Kidney tubule cell (primary cell): Measurements from ENCODE around the gene PALLD.
"Not testable (repeated sequence)": the region's sequence is repeated elsewhere in the genome, so short reads cannot be mapped to it uniquely, and the experiment has no call there.

ENCODE experiments used
- DNase-seq: peaks from one replicate; pipeline ENCODE4 v3.0.0-alpha.2; 2018; ENCODE audit warnings: low spot score

Gene PALLD

DNA sequence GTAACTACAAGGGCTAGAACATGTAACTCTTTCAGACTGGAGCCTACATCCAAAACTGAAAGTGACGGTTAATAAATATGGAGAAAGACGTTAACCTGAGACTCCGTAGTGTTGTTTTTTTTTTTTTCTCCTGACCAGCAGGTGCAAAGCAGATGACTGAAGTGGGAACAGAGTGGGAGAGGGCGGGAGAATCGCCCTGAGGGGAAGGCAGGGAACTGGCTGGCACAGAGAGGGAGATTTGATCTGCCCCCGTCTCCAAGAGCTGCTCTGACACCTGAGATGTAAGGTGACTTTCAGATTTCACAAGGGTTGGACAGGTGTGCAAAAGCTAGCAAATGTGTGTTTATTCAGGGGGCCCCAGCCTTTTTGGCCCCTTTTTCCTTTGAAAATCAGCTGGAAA, 180.2 kb downstream of the PALLD start:
- DNase-seq, result no peak

DNA sequence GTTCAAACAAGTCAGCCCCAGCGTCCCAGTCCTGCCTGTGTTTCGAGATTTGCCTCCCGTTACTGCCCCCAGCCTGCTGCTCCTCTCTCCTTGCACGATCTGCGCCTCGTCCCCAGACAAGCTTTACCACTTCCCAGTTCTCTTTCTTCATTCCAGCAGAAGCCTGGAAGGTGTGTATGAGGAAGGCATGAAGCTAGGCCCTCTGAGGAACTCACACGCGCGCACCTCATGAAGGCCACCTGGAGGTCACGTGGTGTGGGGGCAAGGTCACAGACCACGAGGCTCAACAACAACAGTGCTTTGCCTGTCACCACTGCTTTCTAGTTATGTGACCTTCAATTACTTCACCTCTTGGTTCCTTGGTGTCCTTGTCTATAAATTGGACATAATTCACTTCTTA, 181.0 kb downstream of the PALLD start:
- DNase-seq, result no peak

DNA sequence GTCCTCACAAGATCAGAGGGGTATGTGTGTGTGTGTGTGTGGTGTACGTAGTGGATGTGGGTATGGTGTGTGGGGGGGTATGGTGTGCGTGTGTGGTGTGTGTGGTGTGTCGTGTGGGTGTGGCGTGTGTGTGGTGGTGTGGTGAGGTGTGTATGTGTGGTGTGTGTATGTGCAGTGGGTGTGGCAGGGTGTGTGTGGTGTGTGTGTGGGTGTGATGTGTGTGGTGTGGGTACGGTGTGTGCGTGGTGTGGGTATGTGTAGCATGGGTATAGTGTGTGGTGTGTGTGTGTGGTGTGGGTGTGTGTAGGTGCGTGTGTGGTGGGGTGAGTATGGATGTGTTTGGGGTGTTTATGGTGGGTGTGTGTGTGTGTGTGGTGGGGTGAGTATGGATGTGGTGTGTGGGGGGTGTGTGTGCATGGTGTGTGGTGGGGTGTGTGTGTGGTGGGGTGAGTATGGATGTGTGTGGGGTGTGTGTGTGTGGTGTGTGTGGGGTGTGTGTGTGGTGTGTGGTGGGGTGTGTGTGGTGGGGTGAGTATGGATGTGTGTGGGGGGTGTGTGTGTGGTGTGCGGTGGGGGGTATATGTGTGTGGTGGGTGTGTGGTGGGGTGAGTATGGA, 182.0 kb downstream of the PALLD start:
- no peak for DNase-seq

DNA sequence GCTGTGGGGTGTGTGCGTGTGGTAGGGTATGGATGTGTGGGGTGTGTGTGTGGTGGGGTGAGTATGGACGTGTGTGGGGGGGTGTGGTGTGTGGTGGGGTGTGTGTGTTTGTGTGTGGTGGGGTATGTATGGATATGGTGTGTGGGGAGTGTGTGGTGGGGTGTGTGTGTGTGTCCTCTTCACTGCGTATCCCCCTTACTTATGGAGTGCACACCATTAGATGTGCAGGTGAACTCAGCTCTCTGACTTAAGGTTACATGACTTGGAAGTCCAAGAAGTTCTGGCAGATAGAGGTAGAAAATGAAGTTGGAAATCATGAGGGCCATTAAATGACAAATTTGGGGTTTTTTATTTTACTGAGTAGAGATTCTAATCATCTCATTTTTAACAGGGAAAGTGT, 182.5 kb downstream of the PALLD start:
- DNase-seq, result no peak

DNA sequence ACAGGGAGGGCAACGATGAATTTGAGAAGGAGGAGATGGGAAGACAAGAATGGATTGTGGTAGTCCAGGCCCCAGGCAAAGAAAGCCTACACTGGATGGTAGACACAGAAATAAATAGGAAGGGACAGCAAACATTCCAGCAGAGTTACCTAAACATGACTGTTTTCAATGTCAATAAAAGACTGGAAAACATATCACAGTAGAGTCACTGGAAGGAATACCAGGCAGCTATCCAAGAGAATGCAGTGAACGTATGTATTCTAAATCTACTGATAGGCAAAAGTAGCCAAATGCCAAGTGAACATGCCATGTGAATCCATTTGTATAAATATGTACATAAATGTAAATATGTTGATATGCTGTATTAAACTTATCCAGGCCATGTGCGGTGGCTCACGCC, 183.0 kb downstream of the PALLD start:
- DNase-seq, result no peak

DNA sequence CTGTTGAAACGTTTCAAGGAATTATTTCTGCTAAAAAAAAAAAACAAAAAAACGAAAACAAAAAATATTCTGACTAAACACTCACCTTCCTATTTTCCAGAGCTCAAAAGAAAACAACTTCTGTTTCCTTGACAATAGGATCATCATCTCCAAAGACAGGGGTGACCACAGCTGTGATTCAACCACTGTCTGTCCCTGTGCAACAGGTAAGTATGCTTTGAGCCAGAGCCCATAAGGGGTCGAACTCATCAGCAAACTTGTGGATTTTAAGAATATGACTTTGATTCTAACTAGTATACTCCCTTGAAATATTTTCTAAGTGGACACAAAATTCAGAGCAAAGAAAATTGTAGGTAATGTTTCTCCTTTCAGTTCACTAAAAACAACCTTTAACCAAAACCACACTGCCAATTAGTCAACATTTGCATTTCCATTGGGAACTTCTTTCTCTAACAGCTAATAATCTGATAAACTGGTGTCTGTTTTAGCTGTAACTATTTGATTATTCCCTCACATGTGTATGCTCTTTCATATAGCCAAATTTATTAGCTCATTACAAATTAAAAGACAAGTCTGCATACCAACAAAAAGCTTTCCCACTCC, 186.1 kb downstream of the PALLD start:
- DNase-seq, result peak; percentile 59

DNA sequence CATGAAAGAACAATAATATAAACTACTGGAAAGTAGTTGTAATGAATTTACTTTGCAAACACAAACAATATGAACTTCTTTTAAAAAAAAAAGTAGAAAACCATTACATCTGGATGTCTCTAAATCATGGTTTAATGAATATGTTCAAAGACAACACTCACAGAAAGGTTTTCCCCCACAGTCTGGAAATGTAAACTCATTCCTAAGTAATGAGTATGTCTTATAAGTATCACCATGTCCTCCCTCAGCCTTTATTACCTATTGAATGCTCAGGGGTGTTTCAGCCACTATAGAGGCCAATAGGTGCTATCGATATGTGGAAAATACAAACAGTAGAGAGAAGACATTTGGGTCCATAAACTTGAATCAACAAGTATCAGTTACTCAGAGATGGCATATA, 186.7 kb downstream of the PALLD start:
- DNase-seq, result peak; percentile 42

DNA sequence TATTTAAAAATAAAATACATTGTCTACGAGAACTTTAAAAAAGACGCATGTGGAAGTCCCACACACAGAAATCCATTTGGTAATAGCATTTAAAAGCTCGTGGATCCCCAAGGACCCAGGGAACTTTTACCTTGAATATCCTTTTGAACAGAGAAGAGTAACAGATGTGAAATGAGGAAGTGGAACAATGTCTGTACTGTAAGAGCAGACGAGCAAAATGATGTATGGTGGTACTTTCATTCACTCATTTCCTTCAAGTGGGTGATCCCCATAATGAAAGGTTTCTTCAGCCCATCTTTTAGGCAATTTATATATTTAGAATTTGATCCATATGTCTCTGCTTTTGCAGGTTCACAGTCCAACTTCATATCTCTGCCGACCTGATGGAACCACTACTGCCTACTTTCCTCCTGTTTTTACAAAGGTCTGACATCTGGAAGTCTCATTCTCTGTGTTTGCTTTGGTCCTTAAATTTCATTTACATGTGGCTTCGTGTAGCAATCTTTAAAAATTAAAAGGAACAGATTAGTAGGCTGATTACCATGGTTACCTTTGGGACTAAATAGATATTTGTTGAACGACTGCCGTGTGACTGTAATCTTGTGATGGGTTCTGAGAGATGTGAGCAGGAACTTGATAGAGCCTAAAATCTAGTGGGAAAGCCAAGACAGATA, 188.4 kb downstream of the PALLD start:
- no peak for DNase-seq

DNA sequence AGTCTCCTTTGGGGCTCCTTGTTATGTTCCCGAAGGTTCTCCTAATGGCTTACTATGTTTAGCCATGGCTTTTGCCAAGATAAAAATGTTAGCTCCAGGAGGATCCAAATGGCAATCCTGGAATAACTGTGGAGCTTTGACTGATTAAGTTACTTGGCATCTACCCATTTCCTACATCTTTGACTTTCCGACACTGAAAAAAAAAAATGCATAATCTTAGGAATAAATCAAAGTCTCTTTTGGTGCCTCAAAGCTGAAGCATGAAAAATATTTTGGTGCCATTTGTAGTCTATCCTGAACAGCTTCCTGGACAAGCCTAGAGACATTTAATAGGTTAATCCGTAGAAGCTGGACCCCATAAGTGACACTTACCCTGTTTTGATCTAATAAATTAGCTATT, 191.7 kb downstream of the PALLD start:
- no peak for DNase-seq

DNA sequence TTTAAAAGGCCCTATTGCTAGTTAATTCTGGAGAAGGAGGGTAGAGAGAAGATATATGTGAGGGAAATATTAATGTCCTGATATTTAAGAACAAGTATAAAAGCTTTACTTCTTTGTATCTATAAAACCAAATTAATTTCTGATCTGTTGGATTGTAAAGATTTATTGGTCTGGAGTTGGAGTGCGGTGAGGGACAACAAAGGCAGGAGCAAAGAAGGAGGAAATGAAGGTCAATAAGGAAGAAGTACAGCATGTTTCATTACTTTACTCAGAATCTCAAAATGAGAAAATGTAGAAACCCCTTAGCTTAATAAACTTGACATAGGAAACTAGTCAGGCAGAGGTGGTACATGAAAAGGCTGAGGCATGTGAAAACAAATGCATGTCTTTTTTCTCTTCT, 192.9 kb downstream of the PALLD start:
- DNase-seq, result no peak

DNA sequence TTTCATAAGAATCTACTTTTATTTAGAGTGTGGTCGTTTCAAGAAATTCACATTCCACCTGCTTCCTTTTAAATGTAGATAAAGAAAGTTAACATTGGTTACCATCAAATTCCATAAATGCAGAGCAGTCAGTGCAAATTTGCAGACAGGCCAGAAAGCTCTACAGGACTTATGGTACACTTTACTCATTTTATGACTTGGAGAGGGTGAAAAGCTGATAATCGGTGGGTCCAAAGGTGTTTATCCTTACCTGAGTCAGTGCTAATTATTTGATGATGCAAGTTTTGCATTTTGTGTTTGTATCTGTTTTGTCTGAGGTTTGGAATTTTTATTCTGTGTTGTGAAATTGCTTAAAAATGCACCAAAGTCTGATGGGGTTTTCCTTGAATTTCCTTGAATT, 193.3 kb downstream of the PALLD start:
- no peak for DNase-seq

DNA sequence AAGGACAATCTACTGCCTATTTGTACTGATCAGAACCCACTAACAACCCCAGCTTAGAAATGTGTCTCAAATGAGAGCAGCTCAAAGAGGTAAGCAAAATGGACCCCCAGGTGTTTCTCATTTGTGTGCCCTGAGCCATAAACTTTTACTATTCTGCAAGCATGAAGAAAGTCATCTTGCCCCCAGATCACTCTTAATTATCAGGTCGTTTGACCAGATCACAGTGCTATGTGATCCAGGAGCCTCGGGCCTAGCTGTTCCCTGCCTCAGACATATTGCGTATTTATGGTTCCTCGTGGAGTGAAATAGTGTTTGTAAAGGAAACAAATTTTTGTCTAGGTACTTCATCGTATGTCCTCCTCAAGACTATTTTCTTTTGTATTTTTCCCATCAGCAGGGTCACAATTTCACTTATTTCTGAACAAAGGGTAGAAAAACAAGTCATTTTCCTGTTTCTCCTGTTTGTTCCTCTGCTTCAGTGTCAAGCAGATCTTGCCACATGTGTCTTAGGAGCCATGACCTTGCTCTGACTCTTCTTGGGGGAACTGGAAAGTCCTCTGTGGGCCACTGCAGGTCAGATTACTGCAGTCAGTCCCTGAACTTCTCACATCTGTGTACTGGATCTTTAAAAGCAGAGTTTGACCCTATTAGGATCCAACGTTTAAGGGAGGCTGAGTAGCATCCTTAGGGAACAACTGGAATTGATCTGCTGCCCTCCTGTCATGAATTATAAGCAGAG, 194.9 kb downstream of the PALLD start:
- no peak for DNase-seq

DNA sequence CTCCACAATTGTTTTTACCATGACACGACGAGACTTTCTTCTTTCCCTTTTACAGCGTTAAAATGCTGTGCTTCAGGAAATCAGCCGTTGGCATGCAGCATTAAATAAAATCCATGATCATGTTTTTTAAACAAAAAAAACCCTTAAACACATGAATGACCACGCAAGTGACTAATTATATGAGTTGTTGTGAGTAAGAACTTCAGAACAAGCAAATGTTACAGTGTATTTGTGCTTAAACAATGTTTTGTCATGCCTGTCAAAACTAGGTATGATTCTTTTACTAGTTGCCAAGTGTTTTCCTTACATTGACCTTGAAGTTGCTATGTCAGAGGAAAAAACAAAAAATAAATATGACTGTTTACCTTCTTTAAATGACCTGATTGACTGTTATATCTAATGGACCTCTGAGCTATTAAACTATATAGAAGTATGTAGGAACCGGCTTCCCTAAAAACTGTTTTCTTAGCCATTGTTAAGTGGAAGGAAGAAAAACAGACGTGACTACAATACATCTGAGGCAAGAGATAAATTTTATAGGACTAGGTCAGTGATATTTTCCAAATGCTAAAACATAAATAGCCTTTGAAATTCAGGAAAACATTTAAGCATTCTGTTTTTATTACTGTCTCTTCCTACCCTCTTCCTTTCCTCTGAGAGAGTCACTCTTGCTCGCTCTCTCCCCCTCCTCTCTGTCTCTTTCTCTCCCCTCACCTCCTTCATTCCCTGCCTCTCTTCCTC, 197.1 kb downstream of the PALLD start:
- peak; percentile 33 for DNase-seq

DNA sequence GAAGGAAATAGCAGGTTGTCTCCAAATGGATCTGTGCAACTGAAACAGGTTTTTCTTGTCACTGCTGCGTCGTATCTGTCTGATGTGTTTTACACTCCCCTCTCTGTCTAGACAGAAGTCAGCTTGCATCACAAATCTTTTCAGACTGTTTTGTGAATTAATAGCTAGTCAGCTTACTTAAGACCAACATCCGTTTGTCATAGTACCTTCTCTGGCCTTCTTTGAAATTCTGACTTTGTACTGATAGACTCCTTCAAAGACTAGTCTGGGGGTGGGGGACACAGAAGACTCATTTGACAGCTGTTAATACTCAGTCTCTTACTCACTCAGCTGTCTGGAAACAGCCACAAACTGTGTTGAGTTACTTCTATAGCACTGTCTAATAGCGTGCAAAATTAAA, 197.8 kb downstream of the PALLD start:
- DNase-seq, result peak; percentile 57

DNA sequence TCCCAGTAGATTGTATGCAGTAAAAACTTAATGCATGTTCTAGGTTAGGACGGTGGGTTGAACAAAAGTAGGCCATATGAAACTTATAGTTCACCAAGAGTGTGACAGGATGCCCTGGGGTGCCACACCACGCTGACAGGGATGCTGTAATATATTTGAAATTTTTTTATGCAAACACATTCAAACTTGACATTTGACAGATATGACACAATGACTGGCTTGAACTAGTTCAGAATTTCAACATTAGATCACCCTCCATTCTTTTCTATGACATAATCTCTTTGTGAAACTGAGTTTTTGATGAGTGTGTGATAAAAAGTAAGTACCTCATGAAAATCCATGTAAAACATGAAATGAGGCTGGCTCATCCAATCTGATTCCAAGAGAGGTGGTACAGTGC, 198.4 kb downstream of the PALLD start:
- DNase-seq, result no peak

DNA sequence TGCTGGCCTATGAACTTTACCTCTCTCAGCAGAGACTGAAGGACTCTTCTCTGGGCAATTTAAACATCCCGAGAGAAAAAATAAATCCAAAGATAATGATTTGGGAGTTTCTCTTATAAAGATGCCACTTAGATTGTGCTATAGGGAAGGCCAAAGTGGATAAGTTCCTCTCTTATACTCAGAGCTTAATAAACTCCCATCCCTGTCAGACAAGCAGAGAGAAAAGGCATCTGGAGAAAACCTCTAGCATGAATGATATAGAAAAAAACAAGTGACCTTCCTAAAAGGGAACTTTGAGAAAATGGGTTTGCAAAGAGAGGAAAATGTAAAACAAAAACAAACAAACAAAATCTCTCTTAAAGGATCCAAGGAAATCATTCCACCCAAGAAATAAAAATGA, 199.4 kb downstream of the PALLD start:
- DNase-seq, result no peak

DNA sequence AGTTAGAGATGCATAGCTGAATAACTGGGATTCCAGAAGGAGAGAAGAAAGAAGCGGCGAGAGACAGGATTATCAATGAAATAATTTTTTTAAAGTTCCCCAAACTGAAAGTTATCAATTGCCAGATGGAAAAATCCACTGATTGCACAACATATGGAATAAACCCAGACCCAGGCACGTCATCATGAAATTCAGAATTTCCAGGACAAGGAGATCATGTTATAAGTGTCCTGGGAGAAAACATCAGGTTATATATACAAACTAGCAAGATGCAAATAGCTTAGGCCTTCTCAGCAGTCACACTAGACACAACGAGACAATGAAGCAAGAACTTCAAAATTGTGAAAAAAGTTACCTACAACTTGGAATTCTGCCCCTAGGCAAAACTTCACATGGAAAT, 200.0 kb downstream of the PALLD start:
- DNase-seq, result no peak

DNA sequence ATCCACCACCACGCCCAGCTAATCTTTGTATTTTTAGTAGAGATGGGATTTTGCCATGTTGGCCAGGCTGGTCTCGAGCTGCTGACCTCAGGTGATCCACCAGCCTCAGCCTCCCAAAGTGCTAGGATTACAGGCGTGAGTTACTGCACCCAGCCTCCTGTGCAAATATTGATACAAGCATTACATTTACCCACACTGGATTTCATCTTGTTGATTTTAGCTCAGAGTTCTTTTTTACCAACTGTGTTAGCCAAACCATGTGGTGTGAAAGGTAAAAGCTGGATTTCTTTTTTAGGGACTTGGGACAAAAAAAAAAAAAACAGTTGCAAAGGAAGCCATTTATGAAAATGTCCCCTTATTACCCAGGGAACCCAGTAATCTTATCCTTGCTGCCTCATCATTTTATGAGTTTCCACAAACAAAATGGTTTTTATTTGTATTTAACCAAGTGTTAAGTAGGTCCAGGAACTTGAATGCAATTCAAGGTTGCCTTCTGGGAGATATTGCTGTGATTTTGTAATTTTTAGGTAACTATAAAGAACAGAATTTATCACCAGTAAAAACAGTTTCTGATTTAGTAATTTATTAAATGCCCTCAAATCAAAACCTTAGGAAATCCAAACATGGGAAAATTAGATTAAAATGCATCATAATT, 202.5 kb downstream of the PALLD start:
- no peak for DNase-seq

DNA sequence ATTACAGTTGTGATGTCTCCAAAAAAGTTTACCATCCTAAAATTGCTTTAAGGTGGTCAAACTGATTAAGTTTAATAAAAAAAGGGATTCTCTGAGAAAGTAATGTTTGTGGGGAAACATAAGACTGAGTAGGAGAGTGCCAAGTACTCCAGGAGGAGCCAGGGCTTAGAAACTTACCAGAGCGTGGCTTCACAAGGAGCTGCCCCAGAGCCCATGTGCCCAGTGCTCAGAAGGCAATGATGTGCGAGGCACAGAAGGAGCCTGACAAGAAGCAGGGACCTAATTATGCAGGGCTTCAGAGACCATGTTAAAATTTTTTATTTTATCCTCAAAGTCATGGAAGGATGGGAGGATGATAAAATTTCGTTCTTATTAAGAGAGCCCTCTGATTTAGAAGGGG, 204.2 kb downstream of the PALLD start:
- DNase-seq, result no peak

DNA sequence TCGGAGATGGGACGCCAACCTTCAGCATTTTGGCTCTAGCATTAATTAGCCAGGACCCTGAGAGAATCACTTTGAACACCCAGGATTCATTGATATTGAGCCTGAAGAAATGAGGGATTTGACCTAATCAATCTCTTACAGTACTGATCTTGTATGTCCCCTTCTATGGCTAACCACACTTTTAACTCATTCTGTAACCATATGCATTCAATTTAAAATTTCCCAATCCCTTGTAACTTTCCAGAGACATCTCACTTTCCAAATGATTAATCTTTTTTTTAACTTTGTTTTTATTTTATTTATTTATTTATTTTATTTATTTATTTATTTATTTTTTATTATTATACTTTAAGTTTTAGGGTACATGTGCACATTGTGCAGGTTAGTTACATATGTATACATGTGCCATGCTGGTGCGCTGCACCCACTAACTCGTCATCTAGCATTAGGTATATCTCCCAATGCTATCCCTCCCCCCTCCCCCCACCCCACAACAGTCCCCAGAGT, 205.8 kb downstream of the PALLD start:
- DNase-seq, result not testable (repeated sequence)

DNA sequence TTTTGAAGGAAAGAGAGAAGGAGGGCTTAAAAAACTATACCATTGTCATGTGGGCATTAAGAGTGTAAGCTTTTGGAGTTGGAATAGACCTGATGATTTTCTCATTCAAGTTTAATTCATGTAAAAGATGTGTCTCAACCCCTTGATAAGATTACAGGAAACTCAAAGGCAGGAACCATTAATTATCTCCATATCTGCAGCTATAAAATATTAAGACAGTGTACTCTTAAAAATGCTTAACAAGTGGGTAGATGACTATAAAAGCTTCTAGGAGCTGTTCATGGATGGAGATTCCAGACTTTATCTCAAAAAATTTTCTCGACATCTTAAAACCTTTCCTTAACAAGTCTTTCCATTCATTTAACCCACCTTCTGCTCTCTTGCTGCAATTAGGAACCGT, 208.3 kb downstream of the PALLD start:
- DNase-seq, result no peak

DNA sequence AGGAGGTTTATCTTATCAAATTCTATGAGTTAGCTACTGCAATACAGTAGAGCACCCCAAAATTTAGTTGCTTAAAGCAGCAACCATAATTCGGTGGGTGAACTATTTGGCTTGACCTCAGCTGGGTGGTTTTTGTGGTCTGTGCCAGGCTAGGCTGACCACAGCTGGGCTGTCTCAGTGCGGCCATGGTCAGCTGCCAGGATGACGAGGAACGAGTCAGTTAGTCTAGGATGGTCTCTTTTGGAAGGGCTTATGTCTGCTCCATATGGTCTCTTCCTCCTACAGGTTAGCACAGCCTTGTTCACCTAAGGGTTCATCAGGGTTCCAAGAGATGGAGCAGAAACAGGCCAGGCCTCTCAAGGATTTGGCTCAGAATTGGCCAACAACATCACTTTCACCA, 210.4 kb downstream of the PALLD start:
- DNase-seq, result peak; percentile 71
